ENCODE data around the gene PPP4R1.

PPP4R1 gene

DNA sequence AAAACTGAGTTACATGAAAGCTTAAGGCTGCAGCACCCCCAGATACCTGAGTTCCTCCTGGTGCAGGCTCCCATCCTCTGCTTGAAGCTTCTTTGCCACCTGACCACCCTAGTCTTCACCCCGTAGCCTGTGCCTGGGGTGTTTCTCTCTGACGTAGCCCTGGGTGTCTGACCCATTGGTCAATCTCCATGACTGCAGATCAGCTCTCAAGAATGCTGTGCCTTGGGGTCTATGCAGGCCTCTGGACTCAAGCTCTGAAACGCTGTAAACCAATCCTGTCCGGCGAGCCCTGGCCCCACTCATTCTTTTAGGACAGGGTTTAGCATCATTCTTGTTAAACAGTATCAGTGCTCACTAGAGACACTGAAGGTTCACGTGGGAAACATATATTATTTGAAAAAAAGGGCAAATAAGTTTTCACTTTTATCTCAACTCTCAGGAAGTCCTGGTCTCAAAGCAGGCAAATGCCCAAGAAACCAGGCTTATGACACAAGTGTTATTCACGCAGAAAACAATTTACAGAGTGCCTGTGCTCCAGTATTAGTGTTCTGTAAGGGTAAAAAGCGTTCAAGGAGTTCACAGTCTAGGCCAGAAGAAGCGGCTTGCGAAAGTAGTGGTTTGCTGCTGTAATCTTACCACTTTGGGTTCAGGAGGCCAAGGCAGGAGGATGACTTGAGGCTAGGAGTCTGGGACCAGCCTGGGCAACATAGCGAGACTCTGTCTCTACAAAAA is 22.8 kb upstream of the PPP4R1 start:
- no peak overlapping the region for H3K4me3 ChIP-seq
- no peak overlapping the region for H3K27ac ChIP-seq
- intact Hi-C loops (cut with DNase I; ENCODE audit: low total_unique reads), result no loop called here
- no peak for DNase-seq
- no peaks in the 10 kb centered on the region for H3K9me3 ChIP-seq
- no peaks in the 10 kb centered on the region for H3K36me3 ChIP-seq
- peaks cover 0 to 5% (median 1%) of the 10 kb centered on the region in 4 donors for H3K4me1 ChIP-seq
- no peaks in the 10 kb centered on the region for H3K27me3 ChIP-seq
- TF ChIP-seq, protein P1, sequence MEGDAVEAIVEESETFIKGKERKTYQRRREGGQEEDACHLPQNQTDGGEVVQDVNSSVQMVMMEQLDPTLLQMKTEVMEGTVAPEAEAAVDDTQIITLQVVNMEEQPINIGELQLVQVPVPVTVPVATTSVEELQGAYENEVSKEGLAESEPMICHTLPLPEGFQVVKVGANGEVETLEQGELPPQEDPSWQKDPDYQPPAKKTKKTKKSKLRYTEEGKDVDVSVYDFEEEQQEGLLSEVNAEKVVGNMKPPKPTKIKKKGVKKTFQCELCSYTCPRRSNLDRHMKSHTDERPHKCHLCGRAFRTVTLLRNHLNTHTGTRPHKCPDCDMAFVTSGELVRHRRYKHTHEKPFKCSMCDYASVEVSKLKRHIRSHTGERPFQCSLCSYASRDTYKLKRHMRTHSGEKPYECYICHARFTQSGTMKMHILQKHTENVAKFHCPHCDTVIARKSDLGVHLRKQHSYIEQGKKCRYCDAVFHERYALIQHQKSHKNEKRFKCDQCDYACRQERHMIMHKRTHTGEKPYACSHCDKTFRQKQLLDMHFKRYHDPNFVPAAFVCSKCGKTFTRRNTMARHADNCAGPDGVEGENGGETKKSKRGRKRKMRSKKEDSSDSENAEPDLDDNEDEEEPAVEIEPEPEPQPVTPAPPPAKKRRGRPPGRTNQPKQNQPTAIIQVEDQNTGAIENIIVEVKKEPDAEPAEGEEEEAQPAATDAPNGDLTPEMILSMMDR (IDR thresholded peaks at IDR 0.05), result no peak

DNA sequence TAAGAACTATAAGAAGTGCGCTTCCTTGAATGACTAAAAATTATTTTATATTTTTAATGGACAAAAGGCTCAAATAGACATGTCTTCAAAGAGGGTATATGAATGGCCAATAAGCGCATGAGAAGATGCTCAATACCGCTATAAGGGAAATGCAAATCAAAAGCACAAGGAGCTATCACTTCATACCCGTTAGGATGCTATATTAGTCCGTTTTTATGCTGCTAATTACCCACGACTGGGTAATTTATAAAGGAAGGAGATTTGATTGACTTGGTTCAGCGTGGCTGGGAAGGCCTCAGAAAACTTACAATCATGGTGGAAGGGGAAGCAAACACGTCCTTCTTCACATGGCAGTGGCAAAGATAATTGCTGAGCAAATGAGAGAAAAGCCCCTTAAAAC is 20.5 kb upstream of the PPP4R1 start:
- H3K27ac ChIP-seq, result no peak overlapping the region
- intact Hi-C loops (cut with DNase I; ENCODE audit: low total_unique reads), result no loop called here
- no peaks in the 10 kb centered on the region for H3K27me3 ChIP-seq
- H3K9me3 ChIP-seq, result no peaks in the 10 kb centered on the region
- H3K4me1 ChIP-seq, result peaks cover 0 to 15% (median 4%) of the 10 kb centered on the region in 4 donors
- no peaks in the 10 kb centered on the region for H3K36me3 ChIP-seq
- DNase-seq, result no peak
- no peak overlapping the region for H3K4me3 ChIP-seq
- TF ChIP-seq, protein P1 (IDR thresholded peaks at IDR 0.05), result no peak

DNA sequence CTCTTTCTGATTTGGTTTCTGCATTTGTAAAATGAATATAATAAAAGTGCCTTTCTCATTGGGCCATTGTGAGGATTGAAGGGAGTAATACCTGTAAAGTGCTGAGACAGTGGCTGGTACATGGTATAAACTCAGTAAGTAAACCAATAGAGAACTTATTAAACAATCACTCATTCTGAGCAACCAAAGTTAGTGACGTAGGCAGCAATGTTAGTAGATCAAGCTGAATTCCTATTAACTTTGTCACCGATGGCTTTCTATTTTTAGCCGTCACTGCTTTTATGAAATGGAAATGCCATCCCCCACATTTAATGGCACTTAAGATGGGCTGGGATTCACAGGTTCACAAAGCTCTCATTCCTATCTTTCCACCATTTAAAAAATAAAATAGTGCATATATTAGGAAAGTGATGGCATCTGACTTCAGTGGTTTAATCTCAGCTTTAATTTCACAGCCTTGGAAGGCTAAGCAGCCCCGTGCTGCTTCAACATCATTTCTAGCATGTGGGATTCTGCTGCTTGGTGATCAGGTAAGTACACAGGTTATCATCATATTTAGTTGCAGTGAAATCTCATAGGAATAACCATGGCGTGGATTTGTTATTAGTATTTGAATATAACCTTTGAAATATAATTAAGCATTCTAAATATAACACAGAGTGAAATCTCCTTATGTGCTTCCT is 17.6 kb upstream of the PPP4R1 start:
- Histone ChIP-seq H3K4me3 (no peak overlapping the region), H3K36me3 (no peaks in the 10 kb centered on the region), H3K4me1 (peaks cover 0 to 15% (median 4%) of the 10 kb centered on the region in 4 donors), H3K27me3 (no peaks in the 10 kb centered on the region), H3K27ac (peak overlapping the region in 1 of 2 donors; percentile 32), H3K9me3 (no peaks in the 10 kb centered on the region)
- TF ChIP-seq, protein P1 (IDR thresholded peaks at IDR 0.05), result no peak
- intact Hi-C loops (cut with DNase I; ENCODE audit: low total_unique reads), result no loop called here
- DNase-seq, result no peak

DNA sequence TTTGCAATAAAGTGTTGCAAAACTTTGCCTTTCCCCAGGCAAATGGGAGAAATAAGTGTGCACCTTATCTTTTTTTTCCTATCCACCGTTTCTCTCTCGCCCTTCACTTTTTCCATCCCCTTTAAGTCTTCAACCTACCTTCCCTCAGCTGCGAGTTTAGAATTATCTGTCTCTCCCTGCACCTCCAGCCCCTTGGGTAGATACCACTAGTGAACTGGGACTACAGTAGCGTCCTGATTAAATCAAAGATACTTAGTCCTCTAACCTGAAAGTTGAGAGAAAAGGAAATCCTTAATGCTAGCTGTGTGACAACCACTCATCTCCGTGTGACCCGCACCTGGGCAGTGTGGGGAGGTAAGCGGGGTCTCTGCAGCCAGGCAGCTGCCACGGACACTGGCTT is 16.1 kb upstream of the PPP4R1 start:
- Histone ChIP-seq H3K9me3 (no peaks in the 10 kb centered on the region), H3K4me1 (peaks cover 0 to 15% (median 4%) of the 10 kb centered on the region in 4 donors), H3K27ac (no peak overlapping the region), H3K36me3 (no peaks in the 10 kb centered on the region), H3K27me3 (no peaks in the 10 kb centered on the region), H3K4me3 (no peak overlapping the region)
- no peak for DNase-seq
- TF ChIP-seq, protein P1 (IDR thresholded peaks at IDR 0.05), result no peak
- intact Hi-C loops (cut with DNase I; ENCODE audit: low total_unique reads), result no loop called here

DNA sequence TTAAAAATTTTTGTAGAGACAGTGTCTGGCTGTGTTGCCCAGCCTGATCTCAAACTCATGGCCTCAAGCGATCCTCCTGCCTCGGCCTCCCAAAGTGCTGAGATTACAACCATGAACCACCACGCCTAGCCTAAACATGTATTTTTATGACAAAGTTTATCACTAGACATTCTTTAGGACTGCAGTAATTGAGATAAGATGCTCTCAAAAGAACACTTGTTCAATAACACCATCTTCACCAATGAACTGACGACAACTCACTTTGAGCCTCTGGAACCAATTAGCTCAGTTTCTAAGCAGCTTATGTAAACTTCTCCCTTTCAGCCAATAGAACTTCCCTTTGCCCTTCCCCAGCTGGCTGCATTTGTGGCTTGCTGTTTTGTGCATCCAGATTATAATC is 15.3 kb upstream of the PPP4R1 start:
- Histone ChIP-seq H3K27me3 (no peaks in the 10 kb centered on the region), H3K27ac (no peak overlapping the region), H3K36me3 (no peaks in the 10 kb centered on the region), H3K4me3 (no peak overlapping the region), H3K9me3 (no peaks in the 10 kb centered on the region), H3K4me1 (peaks cover 0 to 15% (median 4%) of the 10 kb centered on the region in 4 donors)
- DNase-seq, result no peak
- intact Hi-C loops (cut with DNase I; ENCODE audit: low total_unique reads), result no loop called here
- TF ChIP-seq, protein P1 (IDR thresholded peaks at IDR 0.05), result no peak

Measured in tibial artery (tissue), 4 donors.